GM18508 (cell line): ENCODE results near the gene POU5F1.

ENCODE experiments used
- ATAC-seq: cut with Tn5 transposase; IDR thresholded peaks from one replicate; pipeline ENCODE4 v1.9.1; 2021; ENCODE audit warnings: moderate number of reproducible peaks; ENCODE audit not compliant: insufficient read depth, unreplicated experiment

POU5F1 gene

GRCh38 chr6:31118178-31118577 is 52.3 kb downstream of the POU5F1 start:
- no peak for ATAC-seq

DNA sequence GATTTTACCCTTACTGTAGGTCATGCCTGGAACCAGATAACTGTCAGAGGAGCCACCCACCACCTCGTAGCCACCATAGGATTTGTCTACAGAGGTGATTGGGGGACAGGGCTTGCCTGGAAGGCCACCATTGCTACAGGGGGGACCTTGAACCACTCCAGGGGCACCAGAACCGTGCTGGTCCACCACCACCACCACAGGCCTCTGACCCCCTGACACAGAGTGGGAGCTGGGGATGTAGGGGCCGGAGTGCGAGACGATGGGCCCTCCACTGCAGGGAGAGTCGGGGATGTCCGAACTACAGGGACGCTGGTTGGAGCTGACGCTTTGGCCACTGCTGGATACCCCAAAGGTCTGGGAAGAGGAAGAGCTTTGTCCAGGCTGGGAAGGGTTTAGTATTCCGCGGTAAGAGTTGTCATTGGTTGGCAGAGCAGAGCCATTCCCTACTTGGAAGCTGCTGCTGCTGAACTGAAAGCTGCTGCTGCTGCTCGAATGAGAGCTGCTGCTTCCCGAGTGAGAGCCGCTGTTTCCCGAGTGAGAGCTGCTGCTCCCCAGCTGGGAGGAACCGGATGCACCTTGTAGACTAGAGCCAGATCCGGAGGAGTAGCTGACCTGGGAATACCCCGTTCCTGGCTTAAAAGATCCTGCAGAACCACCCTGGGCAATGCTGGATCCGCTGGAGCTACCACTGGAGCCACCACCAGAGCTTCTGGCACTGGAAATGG is 53.7 kb downstream of the POU5F1 start:
- no peak for ATAC-seq

DNA sequence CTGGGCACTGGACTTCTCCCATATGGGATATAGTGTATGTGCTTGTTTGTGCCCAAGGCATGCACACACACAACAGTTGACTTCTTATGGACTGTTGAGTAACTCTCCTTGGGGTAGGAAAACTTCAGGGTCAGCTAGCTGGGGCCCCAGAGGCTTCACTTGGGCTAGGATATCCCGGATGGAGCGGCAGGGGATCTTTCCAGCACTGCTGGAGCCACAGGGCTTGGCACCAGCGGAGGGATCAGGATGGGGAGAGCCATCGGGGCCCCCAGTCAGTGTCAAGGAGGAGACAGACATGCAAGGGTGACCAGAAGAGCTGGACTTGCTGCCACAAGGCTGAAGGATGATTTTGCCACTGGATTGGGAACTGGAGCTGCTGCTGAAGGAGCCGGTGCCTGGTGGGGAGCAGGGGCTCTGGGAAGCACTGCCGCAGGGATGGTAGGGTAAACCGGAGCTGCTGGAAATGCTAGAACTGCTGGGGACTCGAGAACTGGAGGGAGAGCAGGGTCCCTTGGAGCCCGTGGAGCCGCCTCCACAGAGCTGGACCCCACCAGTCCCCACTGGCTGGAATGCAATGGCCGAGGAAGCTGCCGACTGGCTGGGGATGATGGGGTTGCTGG is 54.4 kb downstream of the POU5F1 start:
- ATAC-seq, result no peak

GRCh38 chr6:31114970-31115849 is 55.3 kb downstream of the POU5F1 start:
- ATAC-seq, result no peak

- ATAC-seq, result no peak
These were observed 56.0 kb downstream of the POU5F1 start, which contains the start of gene PSORS1C1 for GRCh38 chr6:31114541-31114878. PSORS1C1 (plus strand) TSS chr6:31114800; CDS start chr6:31129633, 14,833 bp downstream.
